ENCODE data around the gene CERS6. TPM values are rescaled to one million over a fixed set of nuclear protein-coding genes. Genes with fewer than 3 reads are reported as not detected.

Gene CERS6
- polyA plus RNA-seq, 1 donor (not counting 4 experiments of a cell fraction or from before 2014, with no cell fraction given) = 19.5 TPM

- DNase-seq (ENCODE audit: low read depth, low spot score) (no peak), FAIRE-seq (no peak)
- H3K36me3 ChIP-seq (ENCODE audit: control insufficient read depth in 2 of 2, extremely low read depth in 1 of 2, insufficient read depth in 2 of 2, low read length in 2 of 2) = no peaks in the 10 kb centered on the region
- H3K4me1 ChIP-seq (ENCODE audit: control insufficient read depth, extremely low read depth, insufficient read depth, low read length) = peaks cover 72% of the 10 kb centered on the region
- no peaks in the 10 kb centered on the region for H3K27me3 ChIP-seq (ENCODE audit: control insufficient read depth, extremely low read depth, insufficient read depth, low read length)
- H4K20me1 ChIP-seq (ENCODE audit: control insufficient read depth, extremely low read depth, insufficient read depth, low read length) = no peaks in the 10 kb centered on the region
- TF ChIP-seq CTCF (optimal IDR thresholded peaks at IDR 0.05 in 1 of 3, IDR thresholded peaks at IDR 0.05 in 1 of 3, conservative IDR thresholded peaks at IDR 0.05 in 1 of 3; ENCODE audit: extremely low read depth in 1 of 3, insufficient read depth in 2 of 3, low read length in 3 of 3) = no peak
- TF ChIP-seq EZH2 (IDR thresholded peaks at IDR 0.05; ENCODE audit: low read length) = no peak
- H3K9me1 ChIP-seq (ENCODE audit: control insufficient read depth, extremely low read depth, insufficient read depth, low read length) = peaks cover 2% of the 10 kb centered on the region
- dilution Hi-C loops (cut with MboI; ENCODE audit: extremely low pct_ligation_motif_present, low sequenced_read_pairs) = no loop called here
- no peaks in the 10 kb centered on the region for H3K9me3 ChIP-seq (ENCODE audit: control insufficient read depth, low read depth, low read length)
- H2AFZ ChIP-seq (ENCODE audit: control insufficient read depth, low read length) = no peak overlapping the region
- H3K27ac ChIP-seq (ENCODE audit: control insufficient read depth, insufficient read depth, low read length) = no peak overlapping the region
- no peak overlapping the region for H3K4me2 ChIP-seq (ENCODE audit: control insufficient read depth, extremely low read depth, insufficient read depth, low read depth, low read length)
- no peak overlapping the region for H3K4me3 ChIP-seq (ENCODE audit: control insufficient read depth in 2 of 3, extremely low read depth in 1 of 3, insufficient read depth in 2 of 3, low read depth in 1 of 3, low read length in 3 of 3)
- H3K79me2 ChIP-seq (ENCODE audit: control insufficient read depth, insufficient read depth, low read length) = peaks cover 78% of the 10 kb centered on the region
- H3K9ac ChIP-seq (ENCODE audit: control insufficient read depth, extremely low read depth, insufficient read depth, low read length) = no peak overlapping the region
Observed at GRCh38 chr2:168522446-168522845, 66.4 kb downstream of the CERS6 start.

DNA sequence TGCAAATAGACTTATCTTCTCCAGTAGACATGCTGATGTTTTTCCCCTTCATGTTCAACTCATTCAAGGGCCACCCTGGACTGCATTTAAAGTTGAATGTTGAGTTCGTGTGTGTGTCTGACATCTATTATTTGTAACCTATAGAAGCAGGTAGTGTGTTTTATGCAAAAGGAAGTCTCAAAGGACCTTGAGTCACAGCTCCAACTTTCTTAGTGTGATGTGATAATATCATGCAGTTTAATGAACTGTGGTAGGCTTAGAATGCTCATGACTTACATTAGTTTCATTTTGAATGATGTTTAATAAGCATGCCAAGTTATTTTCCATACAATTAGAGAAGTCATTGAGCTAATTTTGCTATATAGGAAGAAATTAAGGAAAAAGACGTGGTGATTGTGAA is 67.9 kb downstream of the CERS6 start:
- H3K4me3 ChIP-seq (ENCODE audit: control insufficient read depth in 2 of 3, extremely low read depth in 1 of 3, insufficient read depth in 2 of 3, low read depth in 1 of 3, low read length in 3 of 3) = peak overlapping the region in 2 of 3 experiments; percentile 26 to 54
- no peaks in the 10 kb centered on the region for H3K9me3 ChIP-seq (ENCODE audit: control insufficient read depth, low read depth, low read length)
- peak overlapping the region; percentile 84 for H3K27ac ChIP-seq (ENCODE audit: control insufficient read depth, insufficient read depth, low read length)
- H2AFZ ChIP-seq (ENCODE audit: control insufficient read depth, low read length) = no peak overlapping the region
- peaks cover 74% of the 10 kb centered on the region for H3K4me1 ChIP-seq (ENCODE audit: control insufficient read depth, extremely low read depth, insufficient read depth, low read length)
- FAIRE-seq (peak; percentile 62), DNase-seq (ENCODE audit: low read depth, low spot score) (no peak)
- no peak overlapping the region for H3K9ac ChIP-seq (ENCODE audit: control insufficient read depth, extremely low read depth, insufficient read depth, low read length)
- TF ChIP-seq CTCF (optimal IDR thresholded peaks at IDR 0.05 in 1 of 3, IDR thresholded peaks at IDR 0.05 in 1 of 3, conservative IDR thresholded peaks at IDR 0.05 in 1 of 3; ENCODE audit: extremely low read depth in 1 of 3, insufficient read depth in 2 of 3, low read length in 3 of 3) (no peak), EZH2 (IDR thresholded peaks at IDR 0.05; ENCODE audit: low read length) (no peak)
- H3K9me1 ChIP-seq (ENCODE audit: control insufficient read depth, extremely low read depth, insufficient read depth, low read length) = no peaks in the 10 kb centered on the region
- dilution Hi-C loops (cut with MboI; ENCODE audit: extremely low pct_ligation_motif_present, low sequenced_read_pairs) = no loop called here
- peak overlapping the region; percentile 70 for H3K4me2 ChIP-seq (ENCODE audit: control insufficient read depth, extremely low read depth, insufficient read depth, low read depth, low read length)
- no peaks in the 10 kb centered on the region for H3K36me3 ChIP-seq (ENCODE audit: control insufficient read depth in 2 of 2, extremely low read depth in 1 of 2, insufficient read depth in 2 of 2, low read length in 2 of 2)
- H3K79me2 ChIP-seq (ENCODE audit: control insufficient read depth, insufficient read depth, low read length) = peaks cover 76% of the 10 kb centered on the region
- no peaks in the 10 kb centered on the region for H3K27me3 ChIP-seq (ENCODE audit: control insufficient read depth, extremely low read depth, insufficient read depth, low read length)
- no peaks in the 10 kb centered on the region for H4K20me1 ChIP-seq (ENCODE audit: control insufficient read depth, extremely low read depth, insufficient read depth, low read length)
